ENCODE data around the gene DLX1.
"Not testable (repeated sequence)": the region's sequence is repeated elsewhere in the genome, so short reads cannot be mapped to it uniquely, and the experiment has no call there.

The DLX1 gene

DNA sequence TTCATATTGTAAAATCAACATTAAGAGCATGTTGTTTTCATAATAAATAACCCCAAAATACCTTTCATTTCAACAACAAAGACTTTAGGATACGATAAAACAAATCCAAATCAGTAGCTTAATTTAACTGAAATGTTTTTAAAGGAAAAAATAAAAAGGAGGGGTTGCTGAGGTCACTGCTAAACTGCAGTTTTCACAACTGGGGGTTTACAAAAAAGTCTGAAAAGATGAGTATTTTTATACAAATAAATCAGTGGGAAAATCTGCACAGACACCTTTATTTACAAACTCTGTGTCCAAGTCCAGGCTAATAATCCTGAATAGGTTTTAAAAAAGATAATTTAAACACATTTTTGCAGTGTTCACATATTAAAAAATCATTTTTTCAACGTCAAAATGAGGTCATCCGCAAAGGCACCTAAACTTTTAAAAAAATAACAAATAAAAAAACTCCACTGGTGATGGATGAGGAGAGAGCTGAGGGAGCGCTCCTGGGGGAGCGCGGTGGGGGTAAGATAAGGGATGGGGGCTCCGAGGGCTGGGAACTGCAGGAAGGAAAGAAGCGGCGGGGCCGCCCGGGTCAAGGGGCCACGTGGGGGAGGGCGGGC lies 14.3 kb downstream of the DLX1 start:
- DNase-seq, result no peak

DNA sequence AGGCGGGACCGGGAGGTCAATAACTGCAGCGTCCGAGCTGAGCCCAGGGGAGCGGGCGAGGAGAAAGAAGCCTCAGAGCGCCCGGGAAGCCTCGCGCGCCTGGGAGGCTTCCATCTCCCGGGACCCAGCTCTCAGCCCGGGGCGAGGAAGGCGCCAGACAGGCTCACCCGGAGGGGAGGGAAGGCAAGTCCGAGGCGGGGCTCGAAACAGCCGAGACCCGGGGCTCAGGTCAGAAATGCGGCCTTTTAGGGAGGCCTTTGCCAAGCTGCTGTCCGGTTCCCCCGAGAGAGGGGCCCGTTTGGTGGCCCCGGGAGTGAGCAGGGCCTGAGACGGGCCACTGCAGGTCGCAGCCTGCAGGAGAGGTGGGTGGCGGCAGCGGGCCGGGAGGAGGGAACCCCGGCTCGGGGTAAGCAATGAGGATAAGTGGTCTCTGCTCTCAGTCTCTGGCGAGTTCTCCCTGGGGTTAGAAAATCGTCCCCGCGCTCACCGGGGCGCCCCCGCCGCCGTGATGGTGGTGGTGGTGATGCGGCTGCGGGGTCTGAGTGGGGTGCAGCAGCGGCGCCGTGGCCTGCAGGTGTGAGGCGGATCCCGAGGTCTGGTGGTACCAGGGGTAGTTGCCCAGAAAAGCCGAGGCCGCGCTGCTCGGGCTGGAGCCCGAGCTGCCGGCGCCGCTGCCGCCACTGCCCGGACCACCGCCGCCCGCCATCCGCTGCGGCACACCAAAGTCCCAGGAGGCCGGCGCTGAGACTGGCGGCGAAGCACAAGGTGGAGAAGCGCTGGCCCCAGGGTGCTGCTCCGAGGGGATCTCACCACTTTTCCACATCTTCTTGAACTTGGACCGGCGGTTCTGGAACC lies 15.0 kb downstream of the DLX1 start:
- DNase-seq, result no peak

DNA sequence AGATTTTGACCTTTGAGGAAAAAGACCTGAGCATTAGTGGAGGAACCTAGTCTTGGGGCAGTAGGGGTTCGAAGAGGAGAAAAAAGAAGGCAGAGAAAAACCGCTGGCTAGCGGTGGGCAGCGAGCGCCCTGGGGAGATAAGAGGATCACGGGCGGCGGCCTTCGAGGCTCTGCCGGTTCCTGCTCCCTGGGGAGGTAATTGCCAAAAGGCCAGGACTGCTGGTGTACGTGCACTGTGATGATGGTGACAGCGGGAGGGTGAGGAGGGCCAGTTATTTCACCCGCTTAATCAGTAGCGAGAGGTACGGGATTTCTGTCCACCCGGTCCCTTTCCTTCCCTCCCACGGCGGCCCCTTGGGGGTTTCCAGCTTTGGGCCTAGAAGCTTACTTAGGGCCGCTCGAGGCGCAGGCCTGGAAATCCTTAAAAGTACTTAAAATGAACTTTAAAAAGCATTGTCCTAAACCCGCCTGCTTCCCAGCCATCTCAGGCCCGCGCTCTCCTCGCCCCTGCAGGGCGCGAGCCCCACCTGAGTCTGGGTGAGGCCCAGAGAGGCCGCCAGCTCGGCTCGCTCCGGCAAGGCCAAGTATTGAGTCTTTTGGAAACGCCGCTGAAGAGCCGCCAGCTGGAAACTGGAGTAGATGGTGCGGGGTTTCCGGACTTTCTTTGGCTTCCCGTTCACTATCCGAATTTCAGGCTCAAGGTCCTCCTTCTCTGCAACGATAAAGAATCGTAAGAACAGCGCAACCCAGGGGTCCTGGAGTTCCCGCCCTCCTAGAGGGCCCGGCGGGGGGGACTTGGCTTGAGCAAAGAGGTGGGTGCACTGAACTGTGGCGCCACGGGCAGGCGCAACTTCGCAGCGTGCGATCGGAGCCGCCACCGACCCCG lies 15.9 kb downstream of the DLX1 start:
- no peak for DNase-seq

DNA sequence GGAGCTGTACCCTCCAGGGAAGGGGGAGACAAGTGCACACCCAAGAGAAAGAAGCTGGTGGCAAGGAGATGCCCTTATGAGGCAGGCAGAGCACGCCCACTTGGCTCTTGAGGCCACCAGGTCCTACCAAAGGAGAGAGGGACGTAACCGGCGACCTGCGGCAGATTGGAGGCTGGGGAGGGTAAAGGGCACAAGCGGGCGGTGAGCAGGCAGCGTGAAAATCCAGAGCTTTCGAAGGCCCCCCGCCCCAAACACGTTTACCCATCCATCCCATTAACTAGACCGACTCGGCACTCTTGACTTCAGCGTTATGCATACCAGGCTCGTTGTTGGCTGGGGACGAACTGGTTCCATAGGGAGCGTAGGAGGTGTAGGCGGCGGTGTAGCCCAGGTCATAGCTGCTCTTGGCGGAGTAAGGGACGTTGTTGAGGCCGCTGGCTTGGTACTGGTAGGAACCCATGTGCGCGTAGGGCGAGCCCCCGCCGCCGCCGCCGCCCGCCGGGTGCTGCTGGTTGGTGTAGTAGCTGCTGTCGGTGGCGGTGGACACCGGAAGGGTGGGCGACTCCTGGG lies 16.6 kb downstream of the DLX1 start:
- DNase-seq, result no peak

DNA sequence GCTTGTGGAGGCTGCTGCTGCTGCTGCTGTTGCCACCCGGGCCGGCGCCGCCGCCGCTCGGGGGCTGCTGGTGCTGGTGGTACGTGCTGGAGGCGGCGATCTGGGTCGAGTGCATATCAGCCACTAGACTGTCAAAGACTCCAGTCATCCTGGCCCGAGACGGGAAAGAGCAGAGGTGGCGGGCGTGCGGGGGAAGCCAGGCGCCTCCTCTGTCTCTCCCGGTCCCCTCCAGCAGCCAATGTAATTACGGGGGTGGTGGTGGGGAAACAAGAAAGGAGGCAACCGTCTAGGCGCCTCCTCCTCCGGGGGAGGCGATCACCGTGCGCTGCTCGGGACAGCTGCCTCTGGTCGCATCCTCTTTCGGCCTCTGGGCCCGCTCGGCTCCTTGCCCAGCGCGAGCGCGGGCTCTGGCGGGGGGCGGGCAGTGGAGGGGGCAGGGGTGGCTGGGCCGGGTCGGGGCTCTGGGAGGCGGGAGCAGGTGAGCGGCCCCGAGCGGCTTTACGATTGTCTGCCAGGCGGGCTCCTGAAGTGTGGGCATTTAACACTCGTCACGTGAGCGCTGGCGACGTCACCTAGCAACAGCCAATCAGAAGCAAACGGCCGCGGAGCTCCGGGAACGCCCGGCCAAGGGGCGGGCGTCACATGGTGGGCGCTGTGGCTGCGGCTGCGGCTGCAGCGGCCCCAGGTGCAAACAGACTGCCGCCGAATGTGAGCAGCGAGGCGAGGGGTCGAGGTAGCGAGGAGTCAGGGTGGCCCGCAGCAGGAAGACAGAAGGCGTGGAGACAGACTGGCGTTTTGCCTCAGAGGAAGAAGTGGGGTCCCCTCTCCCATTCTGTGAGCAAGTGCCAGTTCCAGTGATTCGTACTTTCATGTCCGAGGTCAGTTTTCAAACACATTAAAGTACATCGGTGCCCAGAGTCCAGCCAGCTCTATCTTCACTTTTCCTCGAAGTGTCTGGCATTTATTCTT lies 17.4 kb downstream of the DLX1 start, which contains the start of gene DLX2:
TSS of gene DLX2 (minus strand) at position 510 of the 969 bp plus-strand sequence. CDS start at position 148, 362 bp downstream.
- peak; percentile 85 for DNase-seq

DNA sequence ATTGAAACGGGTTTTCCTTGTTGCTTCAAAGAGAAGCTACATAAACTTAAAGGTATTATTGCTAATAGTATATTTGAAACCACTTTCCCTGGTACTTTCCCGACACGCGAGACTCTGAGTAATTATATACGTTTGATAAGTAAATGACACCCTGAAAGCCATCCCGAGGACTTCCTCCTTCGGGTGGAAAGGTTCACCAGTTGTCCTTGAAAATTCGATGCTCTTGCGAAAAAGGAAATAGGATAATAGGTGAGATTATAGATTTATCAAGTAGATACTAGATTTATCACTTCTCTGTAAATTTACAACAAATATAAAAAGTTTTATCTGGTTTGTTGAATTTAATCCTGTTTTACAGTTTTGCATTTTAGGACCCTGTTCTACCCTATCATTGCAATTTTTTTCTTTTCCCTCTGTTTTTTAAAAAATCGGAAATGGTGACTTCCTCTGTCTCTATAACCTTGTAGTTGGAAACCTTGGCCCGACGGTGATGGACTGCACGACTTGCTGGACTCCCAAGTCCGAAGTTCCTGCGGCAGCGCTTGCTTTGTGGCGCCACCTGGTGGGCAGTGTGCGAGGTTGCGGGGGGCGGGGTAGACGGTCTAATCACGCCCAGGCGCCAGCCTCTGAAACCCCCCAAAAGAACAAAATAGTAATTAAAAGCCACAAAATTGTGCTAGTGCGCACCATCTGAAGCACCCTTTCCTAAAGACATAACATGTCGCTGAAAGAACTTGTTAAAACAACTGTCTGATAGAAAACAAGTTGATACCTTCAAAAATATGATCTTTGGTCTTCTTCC lies 18.4 kb downstream of the DLX1 start:
- peak; percentile 82 for DNase-seq

DNA sequence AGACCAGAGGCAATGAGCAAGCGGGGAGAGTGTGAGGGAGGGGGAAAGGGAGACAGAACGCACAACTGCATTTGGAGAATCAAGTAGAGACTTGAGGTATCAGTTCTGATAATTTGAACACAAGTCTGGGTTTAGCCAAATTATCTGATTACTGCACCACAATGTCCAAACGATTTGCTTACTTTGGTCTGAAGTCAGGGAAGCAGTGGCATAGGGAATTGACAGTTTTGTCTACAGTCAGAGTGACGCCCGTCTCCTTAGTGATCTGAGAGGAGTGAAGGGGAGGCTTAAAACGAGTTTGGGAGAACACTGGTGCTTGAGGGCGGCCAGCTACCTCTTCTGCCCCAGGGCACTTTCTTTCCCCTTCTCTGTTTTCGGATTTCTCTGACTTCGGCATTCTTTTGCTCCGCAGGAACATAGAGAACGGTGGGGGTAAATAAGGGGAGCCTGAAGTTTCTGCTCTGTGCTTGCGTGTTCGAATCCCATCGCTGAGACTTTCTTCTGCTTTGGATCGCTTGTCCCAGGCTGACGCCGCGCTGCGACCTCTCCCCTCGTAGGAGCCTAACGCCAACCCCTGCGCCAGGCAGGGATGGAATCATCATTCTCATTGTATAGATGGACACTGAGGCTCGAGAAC lies 20.3 kb downstream of the DLX1 start:
- no peak for DNase-seq

DNA sequence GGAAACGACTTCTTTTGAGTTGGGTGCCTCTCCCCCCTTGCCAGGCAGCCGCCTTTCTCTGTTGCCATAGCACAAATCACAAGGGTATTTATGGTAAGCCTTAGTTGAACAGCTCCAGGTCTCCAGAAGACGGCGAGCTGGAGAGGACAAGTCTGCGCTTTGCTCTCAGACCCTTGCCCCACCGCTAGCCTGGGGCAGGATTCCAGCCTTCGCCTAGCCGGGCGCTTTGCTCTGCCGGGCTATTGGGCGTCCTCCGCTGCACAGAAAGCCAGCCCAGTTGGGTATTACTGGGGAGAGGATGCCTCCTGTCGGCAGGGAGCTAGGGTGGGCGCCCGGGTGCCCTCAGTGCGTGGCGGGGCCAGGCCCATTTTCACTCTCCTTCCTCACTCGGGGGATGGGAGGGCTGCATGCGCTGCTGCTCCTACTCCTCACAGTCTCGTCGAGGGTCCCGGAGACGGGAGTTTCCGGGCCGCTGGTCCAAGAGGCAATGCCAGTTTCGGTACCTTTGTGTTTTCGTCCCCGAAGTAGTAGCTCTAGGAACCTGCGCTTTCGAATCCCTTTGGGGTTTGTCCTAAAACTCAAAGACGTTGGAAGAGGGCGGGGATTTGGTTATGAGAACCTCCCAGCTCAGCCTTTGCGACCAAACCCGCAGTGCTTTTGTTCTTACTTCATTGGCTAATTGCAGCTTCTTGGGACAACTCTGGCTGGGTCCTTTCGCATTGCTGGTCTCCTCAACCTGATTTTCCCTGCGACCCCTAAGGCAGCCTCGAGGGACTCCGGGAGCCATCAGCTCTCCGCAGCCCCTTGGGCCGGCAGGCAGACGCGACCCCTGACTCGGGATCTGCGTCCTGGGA lies 21.0 kb downstream of the DLX1 start:
- peak; percentile 56 for DNase-seq

DNA sequence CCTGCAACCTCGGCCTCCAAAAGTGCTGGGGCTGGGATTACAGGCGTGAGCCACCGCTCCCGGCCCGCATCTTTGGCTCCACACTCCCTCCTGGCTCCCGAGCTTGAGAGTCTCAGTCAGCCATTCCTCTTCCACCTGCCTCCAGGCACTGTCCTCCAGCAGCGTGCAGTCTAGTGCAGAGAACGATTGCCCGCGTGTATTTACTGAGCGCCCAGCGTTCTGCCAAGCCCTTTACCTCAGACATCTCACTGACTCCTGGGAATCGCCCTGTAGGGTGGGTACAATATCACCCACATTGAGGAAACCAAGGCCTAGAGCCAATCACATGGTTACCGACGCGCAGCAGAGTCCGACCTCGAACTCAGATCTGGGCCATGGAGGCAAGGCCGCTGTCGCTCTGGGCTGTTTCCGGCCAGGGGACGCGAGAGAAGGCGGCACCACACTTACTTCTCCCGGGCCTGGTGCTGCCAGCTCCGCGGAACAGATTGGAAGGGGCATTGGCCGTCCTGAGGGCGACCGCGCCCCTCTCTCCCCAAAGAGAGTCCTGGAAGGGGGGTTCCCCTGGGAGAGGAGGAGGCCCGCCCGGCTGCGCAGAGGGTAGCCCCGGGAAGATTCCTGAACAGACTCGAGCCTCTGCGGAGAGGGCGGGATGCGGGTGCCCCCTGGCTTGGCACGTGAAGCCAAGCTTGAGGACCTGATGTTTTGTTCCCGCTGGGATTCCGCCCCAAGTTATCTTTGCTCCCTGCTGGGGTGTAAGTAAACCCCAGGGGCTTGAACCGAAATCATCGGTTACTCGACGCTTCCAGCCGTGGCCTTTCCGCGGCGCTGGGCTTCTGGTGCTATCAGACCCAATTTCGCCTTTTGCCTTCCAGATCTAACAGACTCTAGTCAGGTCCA lies 22.6 kb downstream of the DLX1 start:
- DNase-seq, result no peak

DNA sequence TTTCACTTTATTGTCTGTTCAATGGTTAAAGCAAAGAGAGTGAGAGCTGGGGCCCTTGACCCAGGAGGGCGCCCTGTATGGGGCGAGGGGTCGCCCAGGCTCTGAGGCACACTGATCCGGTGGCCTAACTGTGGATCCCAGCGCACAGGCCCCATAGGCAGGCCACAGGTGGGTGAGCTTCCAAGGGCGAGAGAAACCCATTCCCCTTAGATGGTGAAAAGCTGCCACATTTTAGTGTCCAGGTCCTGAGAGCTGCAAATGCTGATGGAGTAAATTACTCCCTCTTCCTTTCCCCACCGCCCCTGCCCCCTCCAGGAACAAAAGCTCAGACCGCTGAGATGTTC lies 23.3 kb downstream of the DLX1 start:
- DNase-seq, result no peak

DNA sequence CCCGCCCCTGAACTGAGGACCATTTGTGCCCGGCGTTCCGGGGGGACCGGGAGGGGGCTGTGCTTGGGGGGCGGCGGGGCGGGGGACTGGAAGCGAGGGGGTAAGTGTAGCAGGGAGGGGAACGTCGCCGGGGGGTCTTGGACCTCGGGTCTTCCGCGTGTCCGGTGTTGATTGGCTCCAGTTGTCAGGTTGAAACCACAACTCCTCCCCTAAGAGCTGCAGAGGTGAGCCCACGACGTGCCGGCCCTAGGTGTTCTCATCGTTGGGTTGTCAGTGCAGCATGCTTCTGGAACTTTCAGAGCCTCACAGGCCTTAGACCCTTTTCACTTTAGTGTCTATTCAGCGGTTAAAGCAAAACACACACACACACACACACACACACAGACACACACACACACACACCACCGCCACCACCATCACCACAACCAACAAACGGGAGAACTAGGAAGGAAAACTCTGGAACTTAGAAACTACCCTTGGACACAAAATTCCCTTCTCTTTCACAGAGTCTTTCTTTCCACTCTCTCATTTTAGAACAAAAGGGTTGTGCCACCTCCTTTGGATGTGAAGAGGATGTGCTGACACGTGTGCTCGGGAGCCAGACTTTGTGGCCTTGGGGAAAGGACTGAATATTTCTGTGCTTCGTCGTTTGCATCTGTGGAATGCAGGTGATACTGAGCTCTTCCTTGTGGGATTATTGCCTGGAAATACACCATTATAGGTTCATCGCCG lies 24.1 kb downstream of the DLX1 start:
- no peak for DNase-seq

DNA sequence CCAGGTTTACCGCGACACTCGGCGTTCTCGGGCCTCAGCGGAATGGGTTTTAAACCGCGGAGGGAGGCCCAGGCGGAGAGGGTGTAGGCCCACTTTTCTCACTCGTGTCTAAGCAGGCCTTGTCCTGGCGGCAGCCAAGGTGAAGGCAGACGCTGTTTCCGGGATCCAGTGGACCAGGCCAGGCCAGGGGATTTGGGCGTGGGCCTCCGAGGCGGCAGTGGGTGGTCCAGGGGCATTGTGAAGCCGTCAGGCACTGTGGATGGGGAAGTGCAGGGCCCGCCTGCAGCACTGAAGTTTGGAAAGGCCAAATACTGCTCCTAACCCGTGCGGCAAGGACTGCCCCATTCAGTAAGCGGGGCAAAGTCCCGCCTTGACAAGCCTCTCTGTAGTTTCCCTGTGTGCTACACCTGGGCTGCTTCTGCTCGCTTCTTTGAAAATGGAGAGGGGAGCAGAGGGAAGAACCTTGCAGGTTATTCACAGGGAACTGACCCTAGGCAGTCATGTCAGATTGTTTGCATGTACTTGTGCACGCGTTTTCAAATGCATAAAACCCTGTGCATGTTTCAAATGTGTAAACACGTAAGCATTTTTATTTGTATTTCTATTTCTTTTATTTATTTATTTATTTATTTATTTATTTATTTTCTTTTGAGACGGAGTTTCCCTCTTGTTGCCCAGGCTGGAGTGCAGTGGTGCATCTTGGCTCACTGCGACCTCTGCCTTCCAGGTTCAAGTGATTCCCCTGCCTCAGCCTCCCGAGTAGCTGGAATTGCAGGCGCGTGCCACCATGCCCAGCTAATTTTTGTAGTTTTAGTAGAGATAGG lies 24.9 kb downstream of the DLX1 start:
- DNase-seq, result no peak

DNA sequence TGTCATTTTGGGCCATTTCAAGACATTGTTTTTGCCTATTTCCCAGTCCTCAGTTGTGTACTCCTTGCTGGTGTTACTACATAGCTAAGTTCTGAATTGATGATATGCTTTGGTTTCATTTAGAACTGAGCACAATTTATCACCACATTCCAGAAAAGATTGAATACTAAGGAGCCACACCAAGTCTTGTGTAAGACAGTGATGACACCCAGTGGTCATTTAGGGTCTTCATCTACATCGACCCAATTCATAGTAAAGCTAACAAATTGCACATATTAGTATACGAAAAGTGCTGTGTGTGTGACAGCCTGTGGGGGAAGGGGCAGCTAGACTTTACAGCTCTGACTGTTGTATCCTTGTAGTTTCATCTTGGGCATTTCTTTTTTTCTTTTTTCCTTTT lies 28.3 kb downstream of the DLX1 start:
- peak; percentile 77 for DNase-seq

DNA sequence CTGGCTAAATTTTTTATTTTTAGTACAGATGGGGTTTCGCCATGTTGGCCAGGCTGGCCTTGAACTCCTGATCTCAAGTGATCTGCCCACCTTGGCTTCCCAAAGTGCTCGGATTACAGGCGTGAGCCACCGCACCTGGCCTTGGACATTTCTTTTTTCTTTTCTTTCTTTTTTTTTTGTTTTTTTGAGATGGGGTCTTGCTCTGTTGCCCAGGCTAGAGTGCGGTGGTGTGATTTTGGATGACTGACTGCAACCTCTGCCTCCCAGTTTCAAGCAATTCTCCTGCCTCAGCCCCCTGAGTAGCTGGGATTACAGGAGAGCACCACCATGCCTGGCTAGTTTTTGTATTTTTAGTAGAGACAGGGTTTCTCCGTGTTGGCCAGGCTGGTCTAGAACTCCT lies 28.9 kb downstream of the DLX1 start:
- not testable (repeated sequence) for DNase-seq

DNA sequence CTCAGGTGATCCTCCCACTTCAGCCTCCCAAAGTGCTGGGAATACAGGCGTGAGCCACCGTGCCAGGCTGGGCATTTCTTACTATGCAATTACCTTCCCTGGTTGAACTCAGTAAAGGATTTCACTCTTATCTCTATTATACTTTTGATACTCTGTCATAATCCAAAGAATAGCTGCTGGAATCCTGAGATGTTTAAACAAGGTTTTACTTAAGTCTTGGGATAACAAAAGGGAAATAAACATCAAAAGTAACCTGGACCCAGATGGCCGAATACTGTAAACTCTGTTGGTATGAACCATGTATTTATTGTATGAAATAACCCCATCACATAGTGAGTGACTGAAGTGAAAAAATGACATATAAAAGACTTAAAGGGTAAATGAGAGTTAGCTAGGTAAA lies 29.3 kb downstream of the DLX1 start:
- DNase-seq, result no peak

DNA sequence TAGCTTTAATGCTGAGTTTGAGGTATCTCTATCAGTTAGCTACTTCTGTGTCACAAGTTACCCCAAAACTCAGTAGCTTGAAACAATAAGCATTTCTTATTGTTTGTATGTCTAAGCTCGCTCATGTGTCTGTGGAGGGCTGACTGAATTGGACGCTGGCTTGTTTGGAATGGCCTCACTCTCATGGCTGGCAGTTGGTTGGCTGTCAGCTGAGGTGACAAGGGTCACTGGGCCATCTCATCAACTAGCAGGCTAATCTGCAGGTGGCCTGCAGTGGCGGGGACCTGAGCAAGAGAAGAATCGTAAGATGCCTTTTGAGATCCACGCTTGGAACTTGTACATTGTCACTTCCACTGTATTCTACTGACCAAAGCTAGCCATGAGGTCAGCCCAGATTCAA lies 30.8 kb downstream of the DLX1 start:
- no peak for DNase-seq

DNA sequence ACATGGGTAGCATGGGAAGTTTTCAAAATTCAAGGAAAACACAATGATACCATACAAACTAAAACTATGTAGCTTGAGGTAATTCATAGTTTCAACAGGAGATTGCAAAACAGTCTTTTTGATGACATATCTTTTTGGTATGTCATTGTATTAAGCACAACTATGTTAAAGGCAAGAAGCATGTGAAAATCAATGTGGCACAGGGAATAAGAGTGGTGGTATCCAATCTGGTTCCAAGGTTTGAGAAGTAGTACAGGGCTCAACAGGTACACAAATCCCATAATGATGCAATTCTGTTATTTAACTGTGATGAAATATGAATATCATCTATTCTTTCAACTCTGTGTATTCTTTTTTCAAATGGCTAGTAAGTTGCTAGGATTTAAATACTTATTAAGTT lies 33.8 kb downstream of the DLX1 start:
- peak; percentile 77 for DNase-seq
